ENCODE results near the gene ATP2A1.
"Not testable (repeated sequence)": the region's sequence is repeated elsewhere in the genome, so short reads cannot be mapped to it uniquely, and the experiment has no call there.

Gene ATP2A1

DNA sequence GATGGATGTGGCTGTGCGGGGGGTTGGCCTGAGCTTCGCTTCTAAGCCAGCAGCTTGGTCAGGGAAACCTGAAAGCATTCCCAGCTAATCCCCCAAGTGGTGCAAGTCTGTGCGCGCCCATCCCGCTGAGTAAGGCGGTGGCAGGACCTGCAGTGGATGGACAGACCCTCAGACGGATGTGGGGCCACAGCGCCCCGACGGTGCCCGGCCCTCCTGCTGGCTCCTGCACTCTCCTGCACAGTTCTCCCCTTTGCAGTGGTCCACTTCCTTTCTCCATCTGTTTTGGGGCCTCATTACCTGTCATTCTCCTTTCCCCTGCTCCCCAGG, 2.3 kb downstream of the ATP2A1 start (continued):
- TF ChIP-seq EGR2 (tag by site-specific recombination; IDR thresholded peaks at IDR 0.05; ENCODE audit: low read depth), result no peak
- no peak for TF ChIP-seq ZNF48 (tag by site-specific recombination; IDR thresholded peaks at IDR 0.05)
- no peak for TF ChIP-seq ZNF16 (tag by site-specific recombination; IDR thresholded peaks at IDR 0.05; ENCODE audit: low read depth)
- no peak for TF ChIP-seq ZNF423 (tag by site-specific recombination; IDR thresholded peaks at IDR 0.05)

- POLR2A ChIA-PET, result interaction anchor here (1.0 to 2.5 kb wide), 4 partner anchors 35 to 64 kb away, joined by 3 to 13 read pairs (median 8); partner anchors contain the start of gene TUFM
- Histone ChIP-seq H3K4me3 (ENCODE audit: low read depth, low read length) (no peak overlapping the region), H3K4me1 (ENCODE audit: control insufficient read depth, insufficient read depth, low read length) (peaks cover 11% of the 10 kb centered on the region), H3K9me3 (ENCODE audit: control insufficient read depth, insufficient read depth, low read depth, low read length) (no peaks in the 10 kb centered on the region), H3K27ac (ENCODE audit: extremely low read depth, low read depth, low read length) (peak overlapping the region; percentile 60; the same call in 1 of the 2 replicates), H3K36me3 (ENCODE audit: control insufficient read depth in 2 of 2, insufficient read depth in 1 of 2, low read length in 2 of 2) (peaks cover 0 to 5% of the 10 kb centered on the region in 2 experiments; a peak in 2 of 3 replicates)
- CTCF ChIA-PET, result interaction anchor here (2.1 kb wide), 1 partner anchor 64 kb away, joined by 10 read pairs; no protein-coding TSS in a partner anchor
- TF ChIP-seq ZNF596 (tag by site-specific recombination; IDR thresholded peaks at IDR 0.05) (no peak), SALL2 (tag by site-specific recombination; IDR thresholded peaks at IDR 0.05; ENCODE audit: borderline replicate concordance) (no peak), ZBTB20 (tag by site-specific recombination; IDR thresholded peaks at IDR 0.05) (no peak), ZNF626 (tag by site-specific recombination; IDR thresholded peaks at IDR 0.05) (no peak), ZNF704 (tag by site-specific recombination; IDR thresholded peaks at IDR 0.05) (no peak), ZNF292 (tag by site-specific recombination; IDR thresholded peaks at IDR 0.05; ENCODE audit: borderline replicate concordance, low read depth) (no peak), ZNF221 (tag by site-specific recombination; IDR thresholded peaks at IDR 0.05; ENCODE audit: borderline replicate concordance) (no peak), ZFP41 (tag by site-specific recombination; IDR thresholded peaks at IDR 0.05; ENCODE audit: borderline replicate concordance) (no peak), KLF17 (tag by site-specific recombination; IDR thresholded peaks at IDR 0.05) (0 out of 2 replicates have a peak, but pooled peaks have one; percentile 19), OSR2 (tag by site-specific recombination; IDR thresholded peaks at IDR 0.05) (no peak), GLI4 (tag by site-specific recombination; IDR thresholded peaks at IDR 0.05) (0 out of 2 replicates have a peak, but pooled peaks have one; percentile 22), PRDM6 (tag by site-specific recombination; IDR thresholded peaks at IDR 0.05) (no peak), ZNF514 (tag by site-specific recombination; IDR thresholded peaks at IDR 0.05) (no peak), ZNF747 (tag by site-specific recombination; IDR thresholded peaks at IDR 0.05) (no peak), YY2 (tag by site-specific recombination; IDR thresholded peaks at IDR 0.05) (0 out of 2 replicates have a peak, but pooled peaks have one; percentile 24), ZNF776 (tag by site-specific recombination; IDR thresholded peaks at IDR 0.05; ENCODE audit: borderline replicate concordance) (no peak), ZNF513 (tag by site-specific recombination; IDR thresholded peaks at IDR 0.05) (peak; percentile 45; the same call in 1 of the 2 replicates)
- TF ChIP-seq, protein P1, sequence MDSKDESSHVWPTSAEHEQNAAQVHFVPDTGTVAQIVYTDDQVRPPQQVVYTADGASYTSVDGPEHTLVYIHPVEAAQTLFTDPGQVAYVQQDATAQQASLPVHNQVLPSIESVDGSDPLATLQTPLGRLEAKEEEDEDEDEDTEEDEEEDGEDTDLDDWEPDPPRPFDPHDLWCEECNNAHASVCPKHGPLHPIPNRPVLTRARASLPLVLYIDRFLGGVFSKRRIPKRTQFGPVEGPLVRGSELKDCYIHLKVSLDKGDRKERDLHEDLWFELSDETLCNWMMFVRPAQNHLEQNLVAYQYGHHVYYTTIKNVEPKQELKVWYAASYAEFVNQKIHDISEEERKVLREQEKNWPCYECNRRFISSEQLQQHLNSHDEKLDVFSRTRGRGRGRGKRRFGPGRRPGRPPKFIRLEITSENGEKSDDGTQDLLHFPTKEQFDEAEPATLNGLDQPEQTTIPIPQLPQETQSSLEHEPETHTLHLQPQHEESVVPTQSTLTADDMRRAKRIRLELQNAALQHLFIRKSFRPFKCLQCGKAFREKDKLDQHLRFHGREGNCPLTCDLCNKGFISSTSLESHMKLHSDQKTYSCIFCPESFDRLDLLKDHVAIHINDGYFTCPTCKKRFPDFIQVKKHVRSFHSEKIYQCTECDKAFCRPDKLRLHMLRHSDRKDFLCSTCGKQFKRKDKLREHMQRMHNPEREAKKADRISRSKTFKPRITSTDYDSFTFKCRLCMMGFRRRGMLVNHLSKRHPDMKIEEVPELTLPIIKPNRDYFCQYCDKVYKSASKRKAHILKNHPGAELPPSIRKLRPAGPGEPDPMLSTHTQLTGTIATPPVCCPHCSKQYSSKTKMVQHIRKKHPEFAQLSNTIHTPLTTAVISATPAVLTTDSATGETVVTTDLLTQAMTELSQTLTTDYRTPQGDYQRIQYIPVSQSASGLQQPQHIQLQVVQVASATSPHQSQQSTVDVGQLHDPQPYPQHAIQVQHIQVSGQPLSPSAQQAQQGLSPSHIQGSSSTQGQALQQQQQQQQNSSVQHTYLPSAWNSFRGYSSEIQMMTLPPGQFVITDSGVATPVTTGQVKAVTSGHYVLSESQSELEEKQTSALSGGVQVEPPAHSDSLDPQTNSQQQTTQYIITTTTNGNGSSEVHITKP (tag by site-specific recombination; IDR thresholded peaks at IDR 0.05), result no peak
- TF ChIP-seq, protein P2, sequence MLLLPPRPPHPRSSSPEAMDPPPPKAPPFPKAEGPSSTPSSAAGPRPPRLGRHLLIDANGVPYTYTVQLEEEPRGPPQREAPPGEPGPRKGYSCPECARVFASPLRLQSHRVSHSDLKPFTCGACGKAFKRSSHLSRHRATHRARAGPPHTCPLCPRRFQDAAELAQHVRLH (tag by site-specific recombination; IDR thresholded peaks at IDR 0.05), result peak; percentile 76
These were observed 2.7 kb downstream of the ATP2A1 start for GRCh38 chr16:28880955-28881354.

DNA sequence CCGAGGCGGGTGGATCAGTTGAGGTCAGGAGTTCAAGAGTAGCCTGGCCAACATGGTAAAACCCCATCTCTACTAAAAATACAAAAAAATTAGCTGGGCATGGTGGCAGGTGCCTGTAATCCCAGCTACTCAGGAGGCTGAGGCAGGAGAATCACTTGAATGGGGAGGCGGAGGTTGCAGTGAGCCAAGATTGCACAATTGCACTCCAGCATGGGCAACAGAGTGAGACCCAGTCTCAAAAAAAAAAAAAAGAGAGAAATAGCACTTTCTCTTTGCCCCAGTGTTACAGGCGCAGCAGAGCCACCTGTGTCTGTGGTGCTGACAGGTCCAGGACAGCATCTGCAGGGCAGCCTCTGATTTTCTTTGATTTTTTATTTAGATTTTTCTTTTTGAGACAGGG, 3.3 kb downstream of the ATP2A1 start:
- H3K36me3 ChIP-seq (ENCODE audit: control insufficient read depth in 2 of 2, insufficient read depth in 1 of 2, low read length in 2 of 2); H3K4me3 ChIP-seq (ENCODE audit: low read depth, low read length); H3K27ac ChIP-seq (ENCODE audit: extremely low read depth, low read depth, low read length); H3K9me3 ChIP-seq (ENCODE audit: control insufficient read depth, insufficient read depth, low read depth, low read length); CTCF ChIA-PET; POLR2A ChIA-PET: not testable (repeated sequence)
- H3K4me1 ChIP-seq (ENCODE audit: control insufficient read depth, insufficient read depth, low read length), result peaks cover 11% of the 10 kb centered on the region
